ENCODE results near the gene ADGRL3.

DNA sequence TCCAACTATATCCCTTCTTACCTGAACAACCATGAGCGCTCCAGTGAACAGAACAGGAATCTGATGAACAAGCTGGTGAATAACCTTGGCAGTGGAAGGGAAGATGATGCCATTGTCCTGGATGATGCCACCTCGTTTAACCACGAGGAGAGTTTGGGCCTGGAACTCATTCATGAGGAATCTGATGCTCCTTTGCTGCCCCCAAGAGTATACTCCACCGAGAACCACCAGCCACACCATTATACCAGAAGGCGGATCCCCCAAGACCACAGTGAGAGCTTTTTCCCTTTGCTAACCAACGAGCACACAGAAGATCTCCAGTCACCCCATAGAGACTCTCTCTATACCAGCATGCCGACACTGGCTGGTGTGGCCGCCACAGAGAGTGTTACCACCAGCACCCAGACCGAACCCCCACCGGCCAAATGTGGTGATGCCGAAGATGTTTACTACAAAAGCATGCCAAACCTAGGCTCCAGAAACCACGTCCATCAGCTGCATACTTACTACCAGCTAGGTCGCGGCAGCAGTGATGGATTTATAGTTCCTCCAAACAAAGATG lies 870.2 kb downstream of the ADGRL3 start:
- TF ChIP-seq EP300 (IDR thresholded peaks at IDR 0.05; ENCODE audit: low read depth): no peak
- TF ChIP-seq CTCF (IDR thresholded peaks at IDR 0.05): no peak

All from transverse colon (tissue), 3 donors.